ENCODE measurements around the gene MYO1F.
A peak's percentile ranks its signal among the peaks of the same experiment; 100 is the strongest.
"Not testable (repeated sequence)": the region's sequence is repeated elsewhere in the genome, so short reads cannot be mapped to it uniquely, and the experiment has no call there.

MYO1F gene

DNA sequence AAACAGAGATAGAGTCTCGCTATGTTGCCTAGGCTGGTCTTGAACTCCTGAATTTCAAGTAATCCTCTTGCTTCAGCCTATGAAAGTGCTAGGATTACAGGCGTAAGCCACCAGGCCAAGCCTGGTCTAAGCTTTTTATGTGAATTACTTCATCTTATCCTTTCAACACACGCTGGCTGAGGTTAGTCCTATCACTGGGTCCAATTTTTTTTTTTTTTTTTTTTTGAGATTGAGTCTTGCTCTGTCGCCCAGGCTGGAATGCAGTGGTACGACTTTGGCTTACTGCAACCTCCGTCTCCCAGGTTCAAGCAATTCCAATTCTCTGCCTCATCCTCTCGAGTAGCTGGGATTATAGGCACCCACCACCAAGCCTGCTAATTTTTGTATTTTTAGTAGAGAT lies 10.4 kb downstream of the MYO1F start:
- no peak for FAIRE-seq

GRCh38 chr19:8564866-8565265 lies 12.4 kb downstream of the MYO1F start:
- not testable (repeated sequence) for DNase-seq (ENCODE audit: insufficient read length, low spot score); FAIRE-seq

More for the DNA sequence above, 10.4 kb downstream of the MYO1F start:
- no peak for TF ChIP-seq POLR2A (IDR thresholded peaks at IDR 0.05; ENCODE audit: low read depth, low read length)
- DNase-seq (ENCODE audit: insufficient read length, low spot score), result no peak

DNA sequence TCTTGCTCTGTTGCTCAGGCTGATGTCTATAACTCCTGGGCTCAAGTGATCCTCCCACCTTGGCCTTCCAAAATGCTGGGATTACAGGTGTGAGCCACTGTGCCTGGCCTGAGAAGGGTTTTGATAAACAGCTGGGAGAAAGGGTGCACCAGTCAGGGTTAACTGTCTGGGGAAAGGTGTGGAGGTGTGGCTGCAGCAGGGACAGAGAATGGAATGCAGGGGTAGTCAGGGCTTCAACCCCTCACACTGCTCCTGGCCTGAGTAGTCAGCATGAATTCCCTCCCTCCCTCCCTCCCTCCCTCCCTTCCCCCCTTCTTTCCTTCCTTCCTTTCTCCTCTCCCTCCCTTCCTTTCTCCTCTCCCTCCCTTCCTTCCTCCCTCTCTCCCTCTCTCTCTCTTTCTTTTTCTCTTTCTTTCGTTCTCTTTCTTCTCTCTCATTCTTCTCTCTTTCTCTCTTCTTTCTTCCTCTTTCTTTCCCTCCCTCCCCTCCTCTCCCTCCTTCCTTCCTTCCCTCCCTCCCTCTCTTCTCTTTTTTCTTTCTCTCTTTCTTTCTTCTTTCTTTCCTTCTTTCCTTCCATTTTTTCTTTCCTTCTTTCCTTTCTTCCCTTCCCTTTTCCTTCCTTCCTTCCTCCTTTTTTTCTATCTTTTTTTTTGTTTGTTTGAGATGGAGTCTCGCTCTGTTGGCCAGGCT lies 16.0 kb downstream of the MYO1F start:
- FAIRE-seq (no peak), DNase-seq (ENCODE audit: insufficient read length, low spot score) (no peak)
- no peak for TF ChIP-seq POLR2A (IDR thresholded peaks at IDR 0.05; ENCODE audit: low read depth, low read length)

- TF ChIP-seq POLR2A (IDR thresholded peaks at IDR 0.05; ENCODE audit: low read depth, low read length), result no peak
- no peak for FAIRE-seq
- DNase-seq (ENCODE audit: insufficient read length, low spot score), result no peak
Measured at GRCh38 chr19:8558325-8558724, 18.9 kb downstream of the MYO1F start.

DNA sequence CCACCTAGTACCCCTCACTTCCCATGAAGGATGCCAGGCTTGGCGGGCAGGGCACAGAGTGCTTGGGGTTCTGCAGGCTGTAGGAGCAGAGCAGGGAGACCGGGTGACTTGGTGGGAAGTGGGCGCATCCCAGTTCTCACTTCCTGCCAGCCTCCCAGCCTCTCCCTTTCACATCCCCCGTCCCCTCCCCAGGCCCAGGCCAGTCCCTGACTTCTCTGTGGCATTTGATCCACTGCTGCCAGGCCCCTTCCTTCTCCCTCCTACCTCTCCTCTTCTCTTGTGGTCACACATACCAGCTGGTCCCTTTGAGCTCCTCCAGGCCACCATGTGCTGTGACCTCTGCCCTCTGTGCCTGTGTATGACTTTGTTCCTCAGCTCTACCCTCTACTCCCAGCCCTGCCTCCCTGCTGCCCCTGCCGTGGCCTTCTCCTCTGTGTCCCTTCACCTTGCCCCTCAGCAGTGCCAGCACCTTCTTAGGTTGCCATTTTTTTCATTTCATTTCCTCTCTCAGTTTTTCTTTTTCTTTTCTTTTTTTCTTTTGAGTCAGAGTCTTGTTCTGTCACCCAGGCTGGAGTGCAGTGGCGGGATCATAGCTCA lies 19.5 kb downstream of the MYO1F start:
- no peak for FAIRE-seq
- no peak for DNase-seq (ENCODE audit: insufficient read length, low spot score)
- no peak for TF ChIP-seq POLR2A (IDR thresholded peaks at IDR 0.05; ENCODE audit: low read depth, low read length)

DNA sequence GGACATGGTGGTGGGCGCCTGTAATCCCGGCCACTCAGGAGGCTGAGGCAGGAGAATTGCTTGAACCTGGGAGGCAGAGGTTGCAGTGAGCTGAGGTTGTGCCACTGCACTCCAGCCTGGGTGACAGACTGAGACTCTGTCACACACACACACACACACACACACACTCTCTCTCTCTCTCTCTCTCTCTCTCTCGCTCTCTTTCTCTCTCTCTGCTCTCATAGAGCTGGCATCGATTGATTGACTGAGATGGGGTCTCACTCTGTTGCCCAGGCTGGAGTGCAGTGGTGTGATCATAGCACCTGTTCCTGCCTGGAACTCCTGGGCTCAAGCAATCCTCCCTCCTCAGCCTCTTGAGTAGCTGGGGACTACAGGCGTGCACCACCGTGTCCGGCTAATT lies 23.5 kb downstream of the MYO1F start:
- DNase-seq (ENCODE audit: insufficient read length, low spot score); FAIRE-seq: not testable (repeated sequence)

DNA sequence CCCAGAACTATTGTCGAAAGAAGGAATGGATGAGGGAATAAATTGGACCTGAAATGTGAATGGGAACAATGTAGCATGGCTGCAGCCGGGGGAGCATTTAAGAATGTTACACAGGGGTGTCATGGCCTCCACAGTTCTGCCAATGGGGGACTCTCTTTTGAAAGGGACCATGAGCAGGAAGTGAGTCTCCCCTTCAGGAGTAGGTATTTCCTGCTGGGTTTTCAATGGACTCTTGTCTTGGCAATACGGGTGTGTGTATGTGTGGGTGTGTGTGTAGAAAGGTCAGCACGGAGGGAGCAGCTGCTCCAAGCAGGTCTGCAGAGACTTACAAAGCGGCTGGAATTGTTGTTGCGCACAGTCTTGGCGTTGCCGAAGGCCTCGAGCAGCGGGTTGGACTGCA lies 24.4 kb downstream of the MYO1F start:
- DNase-seq (ENCODE audit: insufficient read length, low spot score), result peak; percentile 44
- no peak for FAIRE-seq
- TF ChIP-seq POLR2A (IDR thresholded peaks at IDR 0.05; ENCODE audit: low read depth, low read length), result no peak

GRCh38 chr19:8550070-8550469 lies 27.2 kb downstream of the MYO1F start:
- FAIRE-seq, result no peak
- TF ChIP-seq POLR2A (IDR thresholded peaks at IDR 0.05; ENCODE audit: low read depth, low read length), result no peak
- DNase-seq (ENCODE audit: insufficient read length, low spot score), result no peak

DNA sequence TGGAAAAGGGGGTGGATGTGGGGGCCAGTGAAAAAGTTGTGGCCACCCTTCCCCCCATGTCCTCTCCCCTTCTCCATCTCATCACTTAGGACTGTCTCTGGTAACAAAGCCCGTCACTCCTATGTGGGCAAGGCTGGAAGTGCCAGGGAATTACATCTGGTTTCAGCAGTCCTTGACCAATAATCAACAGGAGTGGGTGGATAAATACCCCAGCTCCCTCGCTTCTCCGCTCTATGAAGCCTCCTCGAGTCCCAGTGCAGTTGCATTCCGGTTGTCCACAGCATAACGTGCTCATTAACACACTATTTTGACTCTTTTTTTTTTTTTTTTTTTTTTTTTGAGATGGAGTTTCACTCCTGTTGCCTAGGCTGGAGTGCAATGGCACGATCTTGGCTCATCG lies 31.5 kb downstream of the MYO1F start:
- TF ChIP-seq POLR2A (IDR thresholded peaks at IDR 0.05; ENCODE audit: low read depth, low read length), result no peak
- DNase-seq (ENCODE audit: insufficient read length, low spot score) (no peak), FAIRE-seq (no peak)

GRCh38 chr19:8544168-8544567 lies 33.1 kb downstream of the MYO1F start:
- no peak for FAIRE-seq
- no peak for DNase-seq (ENCODE audit: insufficient read length, low spot score)
- TF ChIP-seq POLR2A (IDR thresholded peaks at IDR 0.05; ENCODE audit: low read depth, low read length), result no peak

DNA sequence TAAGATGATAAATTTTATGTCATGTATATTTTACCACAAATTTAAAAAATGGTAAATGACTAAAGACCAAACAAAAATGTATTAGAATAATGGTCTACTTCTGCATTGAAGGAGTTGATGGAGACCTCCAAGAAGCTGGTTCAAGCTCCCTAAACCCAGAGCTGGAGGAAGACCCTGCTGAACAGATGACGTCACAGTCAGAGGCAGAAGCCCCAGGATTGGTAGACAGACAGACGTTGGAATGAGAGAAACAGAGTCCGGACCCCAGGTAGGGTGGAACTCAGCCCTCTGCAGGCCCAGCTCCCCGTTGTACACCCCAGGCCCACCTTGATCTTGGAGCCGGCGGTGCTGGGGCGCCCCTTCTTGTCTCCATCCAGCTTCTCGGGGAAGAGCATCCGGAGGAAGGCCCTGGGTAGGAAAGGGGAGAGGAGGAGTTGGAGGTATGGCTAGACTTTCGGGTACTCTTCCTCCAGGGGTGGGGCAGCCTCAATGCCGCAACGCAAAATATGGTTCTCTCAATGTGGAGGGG lies 37.6 kb downstream of the MYO1F start:
- FAIRE-seq (no peak), DNase-seq (ENCODE audit: insufficient read length, low spot score) (no peak)
- no peak for TF ChIP-seq POLR2A (IDR thresholded peaks at IDR 0.05; ENCODE audit: low read depth, low read length)

DNA sequence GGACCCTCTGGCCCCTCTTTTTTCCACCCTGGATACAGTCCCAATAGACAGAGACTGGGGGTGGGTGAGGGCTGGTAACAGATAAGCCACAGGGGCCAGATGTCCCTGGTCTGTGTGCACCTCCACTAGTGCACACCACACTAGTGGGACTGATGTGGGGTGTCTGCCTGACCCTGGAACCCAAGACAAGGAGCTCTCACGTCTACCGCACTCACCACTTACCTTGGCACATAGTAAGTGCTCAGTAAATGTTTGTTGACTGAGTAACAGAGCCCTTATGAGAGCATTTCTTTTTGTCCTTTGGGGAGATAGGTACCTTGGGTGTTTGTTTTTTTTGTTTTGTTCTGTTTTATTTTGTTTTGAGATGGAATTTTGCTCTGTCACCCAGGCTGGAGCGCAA lies 40.1 kb downstream of the MYO1F start:
- FAIRE-seq (no peak), DNase-seq (ENCODE audit: insufficient read length, low spot score) (no peak)
- no peak for TF ChIP-seq POLR2A (IDR thresholded peaks at IDR 0.05; ENCODE audit: low read depth, low read length)

GRCh38 chr19:8536282-8536681 lies 41.0 kb downstream of the MYO1F start:
- TF ChIP-seq POLR2A (IDR thresholded peaks at IDR 0.05; ENCODE audit: low read depth, low read length), result no peak
- no peak for FAIRE-seq
- no peak for DNase-seq (ENCODE audit: insufficient read length, low spot score)

DNA sequence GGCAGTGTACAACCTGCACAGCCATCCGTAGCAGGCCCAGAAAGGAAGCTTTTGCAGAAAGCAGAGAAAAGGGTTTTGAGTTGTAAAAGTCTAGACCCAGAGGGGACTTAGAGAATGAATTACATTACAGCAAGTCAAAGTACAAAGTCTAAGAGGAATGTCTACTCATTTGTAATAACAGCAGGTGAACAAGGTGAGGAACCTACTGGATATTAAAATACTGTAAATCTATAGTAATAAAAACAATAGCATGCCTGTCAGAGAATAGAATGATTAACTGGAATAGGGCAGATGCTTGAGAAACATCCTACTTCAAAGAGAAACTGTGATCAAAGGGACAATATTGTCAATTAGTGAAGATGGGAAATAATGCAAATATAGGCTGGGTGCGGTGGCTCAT lies 45.0 kb downstream of the MYO1F start:
- no peak for FAIRE-seq
- DNase-seq (ENCODE audit: insufficient read length, low spot score), result no peak
- TF ChIP-seq POLR2A (IDR thresholded peaks at IDR 0.05; ENCODE audit: low read depth, low read length), result no peak

- no peak for TF ChIP-seq POLR2A (IDR thresholded peaks at IDR 0.05; ENCODE audit: low read depth, low read length)
- DNase-seq (ENCODE audit: insufficient read length, low spot score) (no peak), FAIRE-seq (no peak)
Measured at GRCh38 chr19:8531470-8531869, 45.8 kb downstream of the MYO1F start.
